Limb (tissue), 2 donors: ENCODE measurements around the gene LRMDA.
"Not testable (repeated sequence)": the region's sequence is repeated elsewhere in the genome, so short reads cannot be mapped to it uniquely, and the experiment has no call there.

ENCODE experiments used
- DNase-seq, 2 donors: peaks; one replicate each; pipeline ENCODE4 v3.0.0-alpha.2; 2016; ENCODE audit errors: extremely low spot score in 2 of 2

The LRMDA gene

GRCh38 chr10:76523791-76524351, 1092.4 kb downstream of the LRMDA start:
- no peak for DNase-seq

- not testable (repeated sequence) for DNase-seq
Observed at GRCh38 chr10:76526833-76527232, 1095.4 kb downstream of the LRMDA start.

- DNase-seq, result no peak
Observed at GRCh38 chr10:76540331-76540730, 1108.9 kb downstream of the LRMDA start.

DNA sequence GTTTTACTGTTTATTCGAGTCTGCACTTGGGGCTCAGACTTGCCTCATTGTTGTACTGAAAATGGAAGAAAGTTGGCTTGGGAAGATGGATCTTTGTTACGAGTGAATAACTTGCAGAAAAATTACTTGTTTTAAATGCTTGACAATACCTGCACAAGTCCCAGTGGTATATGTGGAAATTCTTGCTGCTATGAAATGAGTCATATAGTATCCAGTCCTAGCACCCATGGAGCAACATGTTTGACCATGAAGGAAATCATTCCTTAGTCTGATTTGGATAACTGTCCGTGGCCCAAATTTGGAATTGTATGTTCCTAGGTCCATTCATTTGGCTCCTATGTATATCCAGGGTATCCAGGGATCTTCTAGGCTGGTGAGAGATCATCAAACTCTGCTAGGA, 1109.4 kb downstream of the LRMDA start:
- DNase-seq, result no peak

- DNase-seq, result no peak
Observed at GRCh38 chr10:76541852-76542251, 1110.4 kb downstream of the LRMDA start.

DNA sequence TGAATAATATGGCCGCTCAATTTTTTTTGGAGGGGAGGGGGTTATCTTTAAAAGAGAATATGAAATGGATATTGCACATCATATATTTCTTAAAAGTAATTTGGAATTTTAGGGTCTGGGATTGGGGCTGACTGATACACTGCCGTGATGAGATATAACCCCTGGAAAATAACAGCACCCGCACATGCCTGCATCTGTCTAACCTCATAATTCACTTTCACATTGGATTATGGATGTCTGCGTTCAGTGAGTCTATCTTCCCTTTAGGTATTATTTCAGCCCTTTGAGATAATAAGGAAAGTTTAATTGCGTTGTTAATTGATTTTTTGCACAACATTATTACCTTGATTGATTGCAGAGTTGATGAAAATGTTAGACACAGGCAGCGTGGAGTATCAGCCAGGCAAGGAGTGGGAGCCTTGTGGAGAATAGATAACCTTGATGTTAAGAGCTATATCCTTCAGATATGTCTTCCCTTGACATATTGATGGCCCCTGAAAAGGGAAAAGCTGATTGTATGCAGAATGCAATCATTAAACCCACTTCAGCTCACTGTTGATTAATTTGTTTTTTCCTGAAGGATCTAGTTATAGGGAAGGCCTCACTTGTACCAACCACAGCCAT, 1111.0 kb downstream of the LRMDA start:
- DNase-seq, result no peak

GRCh38 chr10:76543655-76544054, 1112.2 kb downstream of the LRMDA start:
- DNase-seq, result no peak

DNA sequence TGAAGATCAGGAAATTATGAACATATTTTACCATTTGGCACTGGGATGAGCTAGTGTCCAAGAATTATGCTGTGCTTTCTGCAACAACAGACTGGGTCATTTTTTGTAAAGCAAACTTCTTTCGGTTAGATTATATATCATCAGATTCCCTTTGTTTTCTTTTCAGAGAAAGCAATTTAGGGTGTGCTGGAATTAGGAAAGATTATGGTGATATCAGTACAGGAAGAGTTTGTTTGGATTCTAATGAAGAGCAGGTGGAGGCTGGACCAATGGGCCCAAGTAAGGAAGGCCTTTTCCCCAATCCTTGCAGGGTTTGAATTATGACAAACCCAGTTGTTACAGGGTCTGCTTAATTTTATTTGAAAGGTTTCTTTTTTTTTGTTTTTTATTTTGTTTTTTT, 1113.4 kb downstream of the LRMDA start:
- DNase-seq, result no peak

GRCh38 chr10:76546411-76546810, 1115.0 kb downstream of the LRMDA start:
- no peak for DNase-seq

DNA sequence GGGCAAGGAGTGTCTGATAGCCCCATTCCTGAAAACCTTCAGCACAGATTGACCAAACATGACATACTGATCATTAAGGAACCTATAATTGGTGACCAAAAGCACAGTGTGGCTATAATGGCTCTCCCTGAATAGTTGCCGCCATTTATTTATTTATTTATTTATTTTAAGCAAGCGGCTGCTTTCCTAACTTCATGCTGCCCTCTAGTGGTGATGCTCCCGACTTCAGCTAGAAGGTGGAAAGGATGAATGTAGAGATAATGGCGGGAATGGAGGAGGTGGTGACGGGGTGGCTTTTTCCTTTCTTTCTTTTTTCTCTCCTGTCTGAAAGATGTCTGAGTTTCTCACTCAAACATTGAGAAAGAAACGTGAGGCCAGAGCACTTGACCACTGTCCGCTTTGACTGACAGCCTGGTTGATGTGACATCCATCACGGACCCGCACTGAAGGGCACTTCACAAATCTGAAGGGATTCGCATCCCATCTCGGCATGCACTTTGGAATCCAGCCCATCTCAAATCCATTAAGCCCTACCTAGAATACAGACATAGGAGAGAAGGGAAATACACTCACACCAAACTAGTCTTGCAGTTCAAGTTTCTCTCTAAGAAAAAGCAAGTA, 1116.0 kb downstream of the LRMDA start:
- DNase-seq, result peak; percentile 85 to 89

DNA sequence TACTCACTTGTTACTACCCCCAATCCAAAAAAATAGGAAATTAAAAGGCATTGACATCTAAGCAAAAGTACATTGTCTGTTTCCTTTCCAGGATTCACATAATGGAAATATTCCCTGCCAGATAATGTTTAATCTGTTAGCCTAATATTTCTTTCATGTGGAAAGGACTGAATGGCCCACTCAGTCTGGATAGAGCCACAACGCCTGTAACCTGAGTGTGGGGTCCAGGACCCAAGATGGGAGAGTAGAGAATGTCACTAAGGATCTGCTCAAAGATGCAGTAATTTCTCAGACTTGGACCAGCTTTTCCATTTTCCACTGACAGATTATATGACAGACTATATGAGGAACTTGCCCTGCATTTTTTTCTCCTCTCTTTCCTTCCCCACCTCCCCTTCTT, 1117.3 kb downstream of the LRMDA start:
- DNase-seq, result no peak

DNA sequence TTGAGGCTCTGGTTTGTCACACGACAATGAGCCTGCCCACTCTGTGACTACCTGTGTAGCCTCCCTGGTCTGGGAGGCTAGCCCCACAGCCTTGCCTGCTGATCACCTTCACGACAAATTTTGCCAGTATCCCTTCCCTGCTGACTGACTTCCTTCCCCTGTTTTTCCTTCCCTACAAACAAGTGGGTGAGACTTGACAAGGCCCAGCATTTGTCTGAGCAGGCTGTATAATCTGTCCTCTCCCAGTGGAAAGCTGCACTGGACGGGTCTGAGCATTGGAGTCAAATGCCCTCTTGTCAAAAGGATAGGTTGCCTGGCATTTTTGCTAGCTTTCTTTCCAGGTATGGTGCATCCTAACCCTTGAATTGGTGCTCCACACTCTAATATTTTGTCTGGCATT, 1117.7 kb downstream of the LRMDA start:
- no peak for DNase-seq

- DNase-seq, result no peak
Observed at GRCh38 chr10:76550806-76551205, 1119.4 kb downstream of the LRMDA start.

DNA sequence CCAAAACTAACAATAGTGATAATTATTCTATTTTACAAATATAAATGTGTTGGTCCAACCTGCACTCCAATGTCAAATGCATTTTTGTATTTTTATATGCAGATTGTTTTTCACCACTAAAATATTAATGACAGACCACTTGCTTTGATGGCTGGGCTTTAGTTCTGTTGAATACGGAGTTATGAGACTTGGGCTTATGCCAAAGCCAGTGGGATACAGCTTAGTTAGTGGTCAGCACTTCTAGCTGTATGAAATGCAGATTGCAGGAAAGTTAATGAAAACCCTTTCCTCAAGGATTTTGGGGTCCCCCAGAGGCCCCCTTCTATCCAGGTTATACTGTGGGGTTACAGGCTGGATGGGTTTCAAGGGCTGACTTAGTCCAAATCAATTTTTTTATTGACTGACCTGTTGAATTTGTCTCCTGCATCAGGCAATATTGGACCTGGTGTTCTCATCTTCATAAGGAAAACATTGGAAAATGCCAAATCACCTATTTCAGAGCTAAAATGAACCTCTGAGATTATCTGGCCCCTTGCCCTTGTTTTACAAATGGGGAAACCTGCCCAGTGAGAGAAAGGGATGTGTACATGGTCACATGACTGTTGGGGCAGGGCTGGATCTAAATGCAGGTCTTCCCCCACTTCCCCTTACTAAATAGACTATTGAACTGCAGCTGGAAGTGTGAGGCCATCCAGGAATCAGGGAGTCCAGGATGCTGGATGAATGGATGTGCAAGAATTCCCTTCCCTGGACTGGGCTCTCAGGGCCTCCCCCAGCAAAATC, 1120.9 kb downstream of the LRMDA start:
- DNase-seq, result no peak

DNA sequence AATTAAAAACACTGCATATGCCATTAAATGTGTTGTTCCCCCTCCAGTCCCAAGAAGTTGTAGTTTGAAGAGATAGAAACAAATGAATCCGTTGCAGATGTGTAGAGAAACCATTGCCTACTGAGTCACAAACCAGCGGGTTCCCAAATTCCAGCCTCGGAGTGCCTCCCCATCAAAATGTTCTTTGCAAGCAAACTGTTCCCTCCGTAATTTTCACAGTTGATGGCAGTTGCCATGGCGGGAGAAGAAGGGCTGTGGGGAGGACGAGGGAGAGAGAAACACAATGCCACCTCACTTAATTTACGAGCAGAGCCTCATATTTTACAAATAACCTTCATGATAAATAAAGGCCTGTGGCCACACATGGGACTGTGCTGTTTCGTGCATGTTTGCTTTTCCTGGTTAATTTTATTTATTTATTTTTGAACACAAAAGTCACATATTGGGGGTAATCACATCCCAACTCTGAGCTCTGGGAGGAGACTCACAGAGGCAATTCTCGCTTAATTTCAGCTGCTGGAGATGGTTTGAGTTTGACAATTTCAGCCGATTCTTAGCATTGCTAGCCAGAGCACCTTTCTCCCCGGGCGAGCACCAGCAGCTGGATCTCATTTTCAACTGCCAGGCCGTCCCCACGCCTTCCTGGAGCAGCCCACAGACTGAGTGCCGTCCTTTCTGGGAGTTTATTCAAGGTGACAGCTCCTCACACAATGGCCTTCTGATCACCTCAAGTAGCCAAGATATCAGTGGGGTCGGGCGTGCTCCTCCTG, 1122.0 kb downstream of the LRMDA start:
- DNase-seq, result no peak

DNA sequence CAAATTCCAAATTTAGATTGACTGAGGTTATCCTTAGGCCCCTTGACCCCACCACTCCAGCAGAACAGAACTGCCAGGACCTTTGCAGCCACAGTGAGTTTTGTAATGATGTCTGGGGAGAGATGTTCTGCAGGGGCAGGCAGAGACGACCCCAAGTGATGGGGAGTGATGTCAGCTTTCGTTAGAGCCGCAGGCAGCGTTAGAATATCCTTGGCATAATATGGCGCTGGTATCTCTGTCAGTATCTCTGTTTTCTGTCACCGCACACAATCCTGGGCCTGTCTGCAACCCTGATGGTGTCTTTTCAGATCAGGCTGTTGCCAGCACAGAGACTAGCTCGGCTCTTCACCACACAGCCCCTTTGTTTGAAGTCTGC, 1122.6 kb downstream of the LRMDA start:
- no peak for DNase-seq

- no peak for DNase-seq
Observed at GRCh38 chr10:76554478-76554877, 1123.1 kb downstream of the LRMDA start.

DNA sequence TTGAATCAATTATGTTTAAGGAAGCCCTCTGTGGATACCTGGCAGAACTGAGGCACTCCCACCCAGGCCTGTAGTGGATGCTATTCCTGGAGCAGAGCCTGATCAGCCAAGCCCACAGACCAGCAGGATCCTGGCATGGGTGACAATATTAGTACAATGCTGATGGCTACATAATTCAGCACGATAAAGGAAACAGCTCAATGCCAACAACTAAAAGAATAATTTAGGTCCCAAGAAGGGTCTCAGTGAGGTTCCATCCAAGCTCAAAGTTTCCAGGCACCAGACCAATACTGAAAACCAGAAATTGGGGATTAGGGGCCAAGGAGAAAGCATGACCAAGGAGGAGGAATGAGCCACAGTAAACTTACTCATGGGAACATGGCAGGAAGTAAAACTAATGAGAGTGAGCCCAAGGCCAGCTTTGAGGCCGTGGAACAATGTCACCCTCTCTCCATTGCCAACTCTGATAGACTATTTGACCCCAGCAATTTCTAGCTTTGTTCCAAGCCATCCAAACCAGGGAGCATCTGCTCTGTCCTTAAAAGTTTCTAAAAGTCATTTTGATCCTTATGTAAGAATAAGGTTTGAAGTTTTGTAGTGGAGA, 1123.7 kb downstream of the LRMDA start:
- DNase-seq, result no peak

- DNase-seq, result no peak
Observed at GRCh38 chr10:76557366-76557765, 1125.9 kb downstream of the LRMDA start.

- DNase-seq, result no peak
Observed at GRCh38 chr10:76558586-76558985, 1127.2 kb downstream of the LRMDA start.
